ENCODE data around the gene KLHL14. TPM values are rescaled to one million over a fixed set of nuclear protein-coding genes. Genes with fewer than 3 reads are reported as not detected.

The KLHL14 gene
- total RNA-seq, 8 experiments from 2014 or later = 0.10 to 10.1 (median 2.1) TPM

DNA sequence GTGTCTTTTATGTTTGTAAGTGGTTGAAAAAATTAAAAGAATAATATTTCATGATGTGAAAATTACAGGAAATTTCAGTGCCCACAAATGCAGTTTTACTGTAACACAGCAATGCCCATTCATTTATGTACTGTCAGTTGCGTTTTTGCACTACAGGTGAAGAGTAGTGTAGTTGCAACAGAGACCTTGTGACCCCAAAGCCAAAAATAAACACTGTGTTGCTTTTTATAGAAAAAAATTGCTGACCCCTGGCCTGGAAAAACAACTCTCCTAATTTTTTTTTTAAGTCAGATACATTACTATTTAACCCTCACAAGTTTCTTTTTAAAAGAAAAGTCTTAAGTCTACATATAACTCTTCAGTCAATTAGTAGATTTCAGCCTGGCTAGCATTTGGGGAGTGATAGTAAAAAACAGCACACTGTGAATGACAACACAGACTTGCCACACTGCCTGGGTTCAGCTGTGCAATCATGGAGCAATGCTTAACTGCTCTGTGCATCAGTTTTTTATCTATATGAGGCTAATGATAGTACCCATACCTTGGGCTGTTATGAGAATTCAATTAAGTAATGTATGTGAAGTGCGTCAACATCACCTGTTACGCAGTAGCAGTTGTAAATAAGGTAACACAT, 8.1 kb downstream of the KLHL14 start:
- no peak overlapping the region for H3K4me3 ChIP-seq
- H3K4me1 ChIP-seq (replicated peaks in 1 of 2) = peaks cover 16 to 26% of the 10 kb centered on the region in 2 donors
- no peak for ATAC-seq (replicated peaks in 6 of 8)
- in situ Hi-C loops (cut with MboI; ENCODE audit: low pct_unique_long_range_greater_than_20kb in 2 of 9, low sequenced_read_pairs in 9 of 9, unreplicated experiment in 9 of 9) = no loop called here
- 28 to 100% (median 90%) methylated on average over 1 to 3 of the region's 3 CpGs for WGBS, 10 experiments
- H3K27ac ChIP-seq = no peak overlapping the region

DNA sequence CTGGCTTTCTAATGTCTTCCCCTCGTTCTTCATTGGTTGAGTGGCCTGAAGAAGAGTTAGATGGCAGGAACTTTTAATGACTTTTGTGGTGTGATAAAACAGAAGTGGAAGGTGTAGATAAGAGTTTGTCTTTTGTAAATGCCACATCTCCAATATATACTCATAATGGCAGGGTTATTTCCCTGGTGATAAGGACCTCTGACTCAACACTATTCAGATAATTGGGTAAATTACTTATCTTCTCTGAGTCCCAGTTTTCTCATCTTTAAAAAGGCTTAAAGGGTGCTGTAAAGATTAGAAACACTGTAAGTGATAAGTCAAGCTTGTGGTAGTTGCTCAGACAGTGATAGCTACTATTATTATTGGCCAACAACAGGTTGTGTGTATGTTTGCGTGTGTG, 9.5 kb downstream of the KLHL14 start:
- Histone ChIP-seq H3K4me3 (no peak overlapping the region), H3K4me1 (replicated peaks in 1 of 2) (peaks cover 5 to 25% of the 10 kb centered on the region in 2 donors), H3K27ac (no peak overlapping the region)
- no peak for ATAC-seq (replicated peaks in 6 of 8)
- WGBS, 10 experiments = 24 to 100% (median 82%) methylated on average over 1 to 2 of the region's 2 CpGs
- in situ Hi-C loops (cut with MboI; ENCODE audit: low pct_unique_long_range_greater_than_20kb in 2 of 9, low sequenced_read_pairs in 9 of 9, unreplicated experiment in 9 of 9) = no loop called here

DNA sequence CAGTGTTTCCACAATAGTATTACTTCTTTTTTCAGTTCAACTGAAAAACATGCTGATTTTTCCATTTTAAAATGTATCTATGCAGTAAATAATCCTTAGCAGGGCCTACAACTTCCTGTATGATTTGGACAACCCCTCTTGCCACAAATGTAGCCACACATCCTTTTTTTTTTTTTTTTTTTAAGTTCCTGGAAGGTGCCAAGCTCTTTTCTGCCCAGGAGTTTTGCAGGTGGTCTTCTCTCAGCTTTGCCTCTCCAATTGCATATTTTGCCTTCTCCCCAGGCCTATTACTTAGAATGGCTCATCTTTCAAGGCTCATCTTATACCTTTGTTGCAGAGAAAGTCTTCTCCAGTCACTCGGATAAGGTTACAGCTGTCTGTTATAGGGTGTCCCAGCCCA, 11.6 kb downstream of the KLHL14 start:
- H3K4me1 ChIP-seq (replicated peaks in 1 of 2) = peaks cover 5 to 17% of the 10 kb centered on the region in 2 donors
- WGBS, 10 experiments = 43 to 100% (median 75%) methylated on average over 1 of the region's 1 CpG; no CpG with 5 or more reads in 2 of the 10 experiments
- no peak for ATAC-seq (replicated peaks in 6 of 8)
- in situ Hi-C loops (cut with MboI; ENCODE audit: low pct_unique_long_range_greater_than_20kb in 2 of 9, low sequenced_read_pairs in 9 of 9, unreplicated experiment in 9 of 9) = no loop called here
- no peak overlapping the region for H3K27ac ChIP-seq
- no peak overlapping the region for H3K4me3 ChIP-seq

DNA sequence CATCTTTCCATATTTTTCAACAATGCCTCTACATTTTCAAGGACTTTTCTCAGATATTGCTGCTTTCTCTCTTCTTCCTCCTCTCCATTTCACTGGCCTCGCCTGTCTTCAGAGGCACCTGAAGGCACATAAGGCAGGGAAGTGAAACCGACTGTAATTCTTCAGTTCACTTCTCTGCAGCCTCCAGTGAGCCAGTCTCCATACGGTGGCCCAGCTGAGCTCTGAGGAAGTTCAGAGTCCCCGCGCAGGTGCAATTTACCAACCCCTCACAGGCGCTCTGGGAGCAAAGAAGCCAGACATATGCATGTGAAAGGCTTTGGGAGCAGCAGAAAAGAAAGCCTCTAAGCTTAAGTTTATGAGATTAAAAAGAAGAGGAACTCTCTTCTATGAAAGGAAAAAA, 12.4 kb downstream of the KLHL14 start:
- WGBS, 10 experiments = 0 to 79% (median 20%) methylated on average over 3 to 6 of the region's 6 CpGs; no CpG with 5 or more reads in 3 of the 10 experiments
- H3K4me3 ChIP-seq = no peak overlapping the region
- peaks cover 5 to 17% of the 10 kb centered on the region in 2 donors for H3K4me1 ChIP-seq (replicated peaks in 1 of 2)
- H3K27ac ChIP-seq = no peak overlapping the region
- peak in 2 of 8 experiments; percentile 59 to 75 for ATAC-seq (replicated peaks in 6 of 8)
- in situ Hi-C loops (cut with MboI; ENCODE audit: low pct_unique_long_range_greater_than_20kb in 2 of 9, low sequenced_read_pairs in 9 of 9, unreplicated experiment in 9 of 9) = no loop called here

DNA sequence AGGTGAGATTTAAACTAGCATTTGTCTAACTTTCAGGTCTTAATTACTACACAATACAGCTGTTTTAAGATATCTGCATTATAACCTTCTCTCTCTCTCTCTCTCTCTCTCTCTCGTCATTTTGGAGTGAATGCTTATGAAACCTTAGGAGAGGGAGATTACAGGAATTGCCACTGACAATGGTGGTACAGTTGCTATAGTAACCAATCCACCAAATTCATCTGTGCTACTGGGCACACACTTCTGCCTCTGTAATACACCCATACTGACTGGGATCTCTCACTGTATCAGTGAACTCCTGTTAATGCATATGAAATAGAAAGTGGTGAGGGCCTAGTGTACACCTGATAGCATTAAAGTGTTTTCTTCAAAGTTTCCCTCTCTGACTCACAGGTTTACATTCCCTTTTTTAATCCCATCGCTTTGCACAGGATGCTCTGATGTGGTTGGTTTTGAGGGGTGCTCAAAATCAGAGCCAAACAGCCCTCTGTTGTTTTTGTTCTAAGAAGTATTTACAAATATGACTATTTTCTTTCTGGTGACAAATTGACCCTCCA, 13.1 kb downstream of the KLHL14 start:
- Histone ChIP-seq H3K27ac (no peak overlapping the region), H3K4me3 (no peak overlapping the region), H3K4me1 (replicated peaks in 1 of 2) (peaks cover 5 to 17% of the 10 kb centered on the region in 2 donors)
- in situ Hi-C loops (cut with MboI; ENCODE audit: low pct_unique_long_range_greater_than_20kb in 2 of 9, low sequenced_read_pairs in 9 of 9, unreplicated experiment in 9 of 9) = no loop called here
- peak in 2 of 8 experiments; percentile 45 to 49 for ATAC-seq (replicated peaks in 6 of 8)
- 14 to 100% (median 80%) methylated on average over 1 to 2 of the region's 2 CpGs; no CpG with 5 or more reads in 3 of the 10 experiments for WGBS, 10 experiments

DNA sequence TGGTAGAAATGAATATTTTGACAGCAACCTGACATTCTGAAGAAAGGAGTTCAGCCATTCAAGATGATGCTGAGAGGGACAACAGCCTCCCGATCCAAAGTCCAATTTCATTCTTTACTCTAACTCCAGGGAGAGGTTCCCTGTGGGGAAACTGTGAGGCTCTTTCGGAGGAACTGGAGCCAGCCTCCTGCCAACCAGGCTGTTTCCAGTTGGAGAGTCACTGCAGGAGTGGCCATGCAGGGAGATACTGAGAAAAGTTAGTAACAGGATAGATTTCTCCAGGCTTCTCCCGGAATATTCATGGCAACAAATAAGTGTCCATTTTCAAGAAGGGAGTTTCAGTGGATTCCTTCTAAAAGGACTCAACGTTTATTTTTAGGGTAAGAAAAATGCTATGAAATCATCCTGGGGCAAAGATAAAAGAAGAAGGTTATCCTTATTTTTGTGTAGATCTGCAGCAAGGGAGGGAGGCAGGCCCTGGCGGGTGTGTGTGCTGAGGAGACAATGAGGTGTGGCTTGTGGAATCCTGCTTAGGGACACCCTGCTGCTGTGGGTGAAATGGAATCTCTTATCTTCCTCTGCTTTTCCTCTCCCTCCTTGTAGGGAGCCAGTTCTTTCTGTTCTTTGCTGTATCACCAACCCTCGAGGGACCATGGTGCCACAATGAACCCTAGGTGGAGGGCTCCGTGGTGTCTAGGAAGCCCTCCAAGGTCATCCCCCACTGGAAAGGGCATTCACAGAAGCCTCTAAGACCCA, 18.1 kb downstream of the KLHL14 start:
- no peak overlapping the region for H3K4me3 ChIP-seq
- H3K27ac ChIP-seq = no peak overlapping the region
- peak in 2 of 8 experiments; percentile 28 to 46 for ATAC-seq (replicated peaks in 6 of 8)
- WGBS, 10 experiments = 0 to 100% (median 66%) methylated on average over 1 to 6 of the region's 7 CpGs
- peaks cover 0 to 4% of the 10 kb centered on the region in 2 donors for H3K4me1 ChIP-seq (replicated peaks in 1 of 2)
- in situ Hi-C loops (cut with MboI; ENCODE audit: low pct_unique_long_range_greater_than_20kb in 2 of 9, low sequenced_read_pairs in 9 of 9, unreplicated experiment in 9 of 9) = no loop called here

DNA sequence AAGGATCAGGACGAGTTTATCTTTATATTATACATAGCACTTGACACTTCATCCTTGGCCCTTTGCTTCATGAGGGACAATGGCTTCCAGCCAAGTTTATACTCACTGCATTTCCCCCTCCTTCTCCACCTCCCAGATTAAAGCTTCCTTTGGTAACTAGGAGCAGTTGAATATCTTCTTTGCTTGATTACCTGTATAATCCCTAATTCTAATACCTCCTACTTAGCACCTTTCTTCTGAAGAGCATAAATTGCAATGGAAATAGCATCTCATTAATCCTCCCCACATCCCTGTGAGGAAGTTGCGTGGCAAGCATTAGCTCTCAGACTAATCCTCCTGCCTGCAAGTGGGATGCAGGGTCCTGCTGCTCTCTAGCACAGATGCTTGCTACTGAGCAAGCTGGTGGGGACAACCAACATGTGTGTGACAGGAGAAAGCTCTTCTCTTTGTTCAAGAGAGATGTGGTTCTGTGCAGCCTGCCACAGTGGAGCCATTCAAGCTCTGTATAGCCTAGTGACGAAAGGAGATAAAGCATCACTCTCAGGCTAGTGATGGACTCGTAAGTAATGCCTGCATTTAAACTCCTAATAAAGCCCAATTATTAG, 19.1 kb downstream of the KLHL14 start:
- no peak overlapping the region for H3K4me3 ChIP-seq
- in situ Hi-C loops (cut with MboI; ENCODE audit: low pct_unique_long_range_greater_than_20kb in 2 of 9, low sequenced_read_pairs in 9 of 9, unreplicated experiment in 9 of 9) = no loop called here
- WGBS, 10 experiments = 0 to 84% (median 67%) methylated on average over 1 to 4 of the region's 4 CpGs; no CpG with 5 or more reads in 5 of the 10 experiments
- H3K27ac ChIP-seq = no peak overlapping the region
- H3K4me1 ChIP-seq (replicated peaks in 1 of 2) = no peaks in the 10 kb centered on the region
- peak in 2 of 8 experiments; percentile 29 to 42 for ATAC-seq (replicated peaks in 6 of 8)

DNA sequence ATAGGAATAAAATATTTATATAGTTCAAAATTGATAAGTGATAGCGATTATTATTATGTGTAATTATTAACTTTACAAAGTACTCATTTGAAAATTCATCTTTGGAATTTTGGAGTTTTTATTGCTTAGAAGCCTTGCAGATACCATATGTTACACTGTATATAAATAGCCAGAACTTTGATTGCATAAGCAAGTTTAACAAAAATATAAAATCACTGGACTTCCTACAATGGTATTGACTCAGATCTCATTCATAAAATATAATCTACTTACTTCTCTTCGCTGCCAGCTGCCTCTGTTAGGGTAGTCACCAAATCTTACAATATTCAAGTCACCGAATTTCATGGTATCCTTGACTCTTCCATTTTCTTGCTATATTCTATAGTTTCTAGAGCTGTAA, 22.5 kb downstream of the KLHL14 start:
- no peak overlapping the region for H3K4me3 ChIP-seq
- no peaks in the 10 kb centered on the region for H3K4me1 ChIP-seq (replicated peaks in 1 of 2)
- H3K27ac ChIP-seq = no peak overlapping the region
- in situ Hi-C loops (cut with MboI; ENCODE audit: low pct_unique_long_range_greater_than_20kb in 2 of 9, low sequenced_read_pairs in 9 of 9, unreplicated experiment in 9 of 9) = no loop called here
- WGBS, 10 experiments = 24 to 100% (median 89%) methylated on average over 1 to 3 of the region's 3 CpGs
- no peak for ATAC-seq (replicated peaks in 6 of 8)

DNA sequence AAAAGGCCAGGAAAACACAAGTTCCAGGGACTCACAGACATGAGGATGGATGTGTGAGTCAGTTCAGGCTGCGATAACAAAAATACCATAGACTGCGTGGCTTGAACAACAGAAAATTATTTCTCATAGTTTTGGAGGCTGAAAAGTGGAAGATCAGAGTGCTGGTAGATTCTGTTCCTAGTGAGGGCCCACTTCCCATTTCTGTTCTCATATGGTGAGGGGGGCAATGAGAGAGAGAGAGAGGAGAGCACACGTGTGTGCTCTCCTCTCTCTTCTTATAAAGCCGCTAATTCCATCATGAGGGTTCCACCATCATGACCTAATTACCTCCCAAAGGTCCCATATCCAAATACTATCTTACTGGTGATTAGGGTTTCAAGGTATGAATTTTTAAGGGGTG, 23.0 kb downstream of the KLHL14 start:
- WGBS, 10 experiments = 40 to 100% (median 76%) methylated on average over 1 to 3 of the region's 4 CpGs; no CpG with 5 or more reads in 2 of the 10 experiments
- Histone ChIP-seq H3K27ac (no peak overlapping the region), H3K4me3 (no peak overlapping the region), H3K4me1 (replicated peaks in 1 of 2) (no peaks in the 10 kb centered on the region)
- ATAC-seq (replicated peaks in 6 of 8) = no peak
- in situ Hi-C loops (cut with MboI; ENCODE audit: low pct_unique_long_range_greater_than_20kb in 2 of 9, low sequenced_read_pairs in 9 of 9, unreplicated experiment in 9 of 9) = no loop called here

DNA sequence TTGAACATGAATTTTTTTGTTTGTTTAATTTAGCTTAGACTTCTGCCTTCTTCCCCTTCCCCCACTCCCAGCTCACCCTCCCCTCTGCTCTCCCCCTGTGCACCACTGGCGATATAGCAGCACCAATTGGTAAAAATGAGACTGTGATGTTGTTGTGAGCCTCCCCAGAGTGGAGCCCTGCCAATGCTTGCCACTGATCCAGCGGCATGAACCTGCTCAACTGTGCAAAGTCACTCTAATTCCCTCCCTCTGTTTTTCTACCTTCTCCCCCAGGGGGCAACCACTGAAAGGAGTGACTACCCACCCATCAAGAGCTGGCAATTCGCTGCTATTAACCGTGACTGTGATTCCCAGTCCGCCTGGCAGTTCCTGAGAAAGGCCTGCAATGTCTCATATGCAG, 30.2 kb downstream of the KLHL14 start:
- Histone ChIP-seq H3K4me3 (no peak overlapping the region), H3K27ac (no peak overlapping the region), H3K4me1 (replicated peaks in 1 of 2) (peaks cover 0 to 26% of the 10 kb centered on the region in 2 donors)
- ATAC-seq (replicated peaks in 6 of 8) = peak in 1 of 8 experiments; percentile 18
- 0 to 100% (median 82%) methylated on average over 1 to 3 of the region's 5 CpGs; no CpG with 5 or more reads in 6 of the 10 experiments for WGBS, 10 experiments
- in situ Hi-C loops (cut with MboI; ENCODE audit: low pct_unique_long_range_greater_than_20kb in 2 of 9, low sequenced_read_pairs in 9 of 9, unreplicated experiment in 9 of 9) = no loop called here

DNA sequence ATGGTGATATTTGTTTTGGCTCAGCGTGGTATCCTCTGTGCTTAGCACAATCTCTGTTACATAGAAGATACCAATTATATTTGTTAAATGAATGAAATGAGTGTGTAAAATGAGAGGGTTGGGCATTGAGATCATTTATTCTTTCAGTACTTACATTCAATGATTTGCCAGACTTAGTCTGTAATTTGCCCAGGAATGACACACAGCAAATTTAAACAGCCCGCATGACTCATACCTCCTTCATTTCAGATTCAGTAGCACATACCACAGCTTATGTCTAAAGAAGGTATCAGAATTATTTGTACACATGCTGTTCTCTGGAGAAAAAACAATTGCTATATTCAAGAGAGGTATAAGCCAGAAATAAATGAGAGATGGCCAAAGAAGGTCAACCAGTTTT, 37.0 kb downstream of the KLHL14 start:
- 7 to 100% (median 60%) methylated on average over 1 to 2 of the region's 2 CpGs; no CpG with 5 or more reads in 1 of the 10 experiments for WGBS, 10 experiments
- ATAC-seq (replicated peaks in 6 of 8) = peak in 7 of 8 experiments; percentile 28 to 78 (median 65)
- no peak overlapping the region for H3K4me3 ChIP-seq
- in situ Hi-C loops (cut with MboI; ENCODE audit: low pct_unique_long_range_greater_than_20kb in 2 of 9, low sequenced_read_pairs in 9 of 9, unreplicated experiment in 9 of 9) = no loop called here
- no peak overlapping the region for H3K27ac ChIP-seq
- H3K4me1 ChIP-seq (replicated peaks in 1 of 2) = peaks cover 3 to 5% of the 10 kb centered on the region in 2 donors

DNA sequence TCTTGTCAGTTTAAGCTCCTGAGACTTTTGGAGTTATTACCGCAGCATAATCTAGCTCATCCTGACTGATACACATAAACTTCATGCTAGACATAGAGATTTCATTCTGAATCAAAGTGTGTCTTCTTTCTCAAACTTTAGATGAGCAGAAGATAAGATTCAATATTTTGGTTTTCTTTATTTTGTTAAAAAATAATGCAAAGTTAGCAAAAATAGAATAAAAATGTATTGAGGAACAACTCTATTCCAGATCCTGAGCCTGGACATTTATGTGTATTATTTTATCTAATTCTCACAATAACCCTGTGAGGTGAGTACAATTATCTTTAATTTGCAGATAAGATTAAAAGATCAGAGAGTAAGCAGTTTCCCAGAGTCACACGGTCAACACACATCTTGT, 38.4 kb downstream of the KLHL14 start:
- H3K4me1 ChIP-seq (replicated peaks in 1 of 2) = peaks cover 3 to 8% of the 10 kb centered on the region in 2 donors
- in situ Hi-C loops (cut with MboI; ENCODE audit: low pct_unique_long_range_greater_than_20kb in 2 of 9, low sequenced_read_pairs in 9 of 9, unreplicated experiment in 9 of 9) = no loop called here
- WGBS, 10 experiments = 33 to 100% (median 100%) methylated on average over 1 to 2 of the region's 2 CpGs; no CpG with 5 or more reads in 3 of the 10 experiments
- no peak overlapping the region for H3K27ac ChIP-seq
- no peak overlapping the region for H3K4me3 ChIP-seq
- ATAC-seq (replicated peaks in 6 of 8) = no peak

DNA sequence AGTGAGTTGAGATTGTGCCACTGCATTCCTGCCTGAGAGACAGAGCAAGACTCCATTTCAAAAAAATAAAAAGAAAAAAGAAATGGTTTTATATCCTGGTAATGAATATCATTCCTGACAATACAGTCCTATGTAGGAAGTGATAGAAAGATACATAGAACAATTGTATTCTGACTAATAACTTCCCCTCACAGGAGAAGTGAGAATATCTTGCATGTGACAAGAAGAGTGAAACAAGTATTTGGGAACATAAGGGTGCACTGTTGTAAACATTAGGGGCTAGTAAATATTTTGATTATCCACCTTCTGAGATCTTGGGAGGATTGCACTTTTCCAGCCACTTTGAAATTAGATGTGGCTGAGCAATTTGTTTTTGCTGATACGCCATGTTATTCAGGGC, 40.7 kb downstream of the KLHL14 start:
- Histone ChIP-seq H3K27ac (no peak overlapping the region), H3K4me3 (no peak overlapping the region), H3K4me1 (replicated peaks in 1 of 2) (peaks cover 3 to 8% of the 10 kb centered on the region in 2 donors)
- in situ Hi-C loops (cut with MboI; ENCODE audit: low pct_unique_long_range_greater_than_20kb in 2 of 9, low sequenced_read_pairs in 9 of 9, unreplicated experiment in 9 of 9) = no loop called here
- WGBS, 10 experiments = 80 to 100% (median 100%) methylated on average over 1 of the region's 1 CpG; no CpG with 5 or more reads in 4 of the 10 experiments
- no peak for ATAC-seq (replicated peaks in 6 of 8)
